Nephron (organoid): ENCODE measurements around the gene PAQR8.

ENCODE experiments used
- H3K27ac Mint-ChIP-seq, 3 experiments: 2 replicates each; pipeline ENCODE4 v1.8.0; 2020; ENCODE audit warnings: mixed read lengths in 3 of 3, mild to moderate bottlenecking in 2 of 3, moderate library complexity in 1 of 3
- H3K27me3 Mint-ChIP-seq: 2 replicates; pipeline ENCODE4 v1.8.0; 2021; ENCODE audit warnings: low read depth, mild to moderate bottlenecking, moderate library complexity, mixed read lengths
- H3K36me3 Mint-ChIP-seq: 2 replicates; pipeline ENCODE4 v1.8.0; 2020; ENCODE audit warnings: low read depth, mixed read lengths
- H3K4me1 Mint-ChIP-seq: 2 replicates; pipeline ENCODE4 v1.8.0; 2020; ENCODE audit warnings: mixed read lengths
- H3K4me3 Mint-ChIP-seq, 3 experiments: 2 replicates each; pipeline ENCODE4 v1.8.0; 2020; ENCODE audit warnings: mild to moderate bottlenecking in 3 of 3, mixed read lengths in 3 of 3, moderate library complexity in 2 of 3
- H3K9me3 Mint-ChIP-seq: 2 replicates; pipeline ENCODE4 v1.8.0; 2020; ENCODE audit warnings: mixed read lengths
- CTCF ChIP-seq, 3 experiments: fragments of 200-600 bp; sonication (generic); IDR thresholded peaks; one replicate each; pipeline ENCODE4 v1.5.0; 2021; ENCODE audit warnings: antibody characterized with exemption in 3 of 3; ENCODE audit not compliant: unreplicated experiment in 3 of 3

Gene PAQR8

GRCh38 chr6:52324189-52324588, 37.8 kb upstream of the PAQR8 start:
- TF ChIP-seq CTCF (IDR thresholded peaks at IDR 0.05; ENCODE audit: unreplicated experiment in 3 of 3), result no peak
- peaks cover 24% of the 10 kb centered on the region for H3K4me1 Mint-ChIP-seq
- no peak overlapping the region for H3K4me3 Mint-ChIP-seq
- no peak overlapping the region for H3K27ac Mint-ChIP-seq
- H3K9me3 Mint-ChIP-seq, result no peaks in the 10 kb centered on the region
- peaks cover 4% of the 10 kb centered on the region for H3K27me3 Mint-ChIP-seq
- H3K36me3 Mint-ChIP-seq, result no peaks in the 10 kb centered on the region

- TF ChIP-seq CTCF (IDR thresholded peaks at IDR 0.05; ENCODE audit: unreplicated experiment in 3 of 3), result no peak
- peak overlapping the region; percentile 2 to 58 (median 51) for H3K27ac Mint-ChIP-seq
- no peaks in the 10 kb centered on the region for H3K36me3 Mint-ChIP-seq
- peaks cover 4% of the 10 kb centered on the region for H3K27me3 Mint-ChIP-seq
- H3K4me1 Mint-ChIP-seq, result peaks cover 22% of the 10 kb centered on the region
- no peaks in the 10 kb centered on the region for H3K9me3 Mint-ChIP-seq
- H3K4me3 Mint-ChIP-seq, result no peak overlapping the region
These were observed 36.1 kb upstream of the PAQR8 start for GRCh38 chr6:52325695-52326471.

GRCh38 chr6:52326540-52327364, 35.2 kb upstream of the PAQR8 start:
- Mint-ChIP-seq H3K4me3 (no peak overlapping the region), H3K27ac (peak overlapping the region; percentile 2 to 58 (median 51)), H3K9me3 (no peaks in the 10 kb centered on the region), H3K27me3 (peaks cover 4% of the 10 kb centered on the region), H3K36me3 (no peaks in the 10 kb centered on the region), H3K4me1 (peaks cover 25% of the 10 kb centered on the region)
- TF ChIP-seq CTCF (IDR thresholded peaks at IDR 0.05; ENCODE audit: unreplicated experiment in 3 of 3), result no peak

GRCh38 chr6:52328303-52328662, 33.7 kb upstream of the PAQR8 start:
- Mint-ChIP-seq H3K27ac (peak overlapping the region in 1 of 3 experiments; percentile 5), H3K4me3 (no peak overlapping the region), H3K36me3 (no peaks in the 10 kb centered on the region), H3K27me3 (peaks cover 4% of the 10 kb centered on the region), H3K9me3 (no peaks in the 10 kb centered on the region), H3K4me1 (peaks cover 25% of the 10 kb centered on the region)
- TF ChIP-seq CTCF (IDR thresholded peaks at IDR 0.05; ENCODE audit: unreplicated experiment in 3 of 3), result no peak

GRCh38 chr6:52328729-52329128, 33.2 kb upstream of the PAQR8 start:
- no peak overlapping the region for H3K4me3 Mint-ChIP-seq
- H3K27ac Mint-ChIP-seq, result peak overlapping the region in 1 of 3 experiments; percentile 5
- H3K27me3 Mint-ChIP-seq, result peaks cover 4% of the 10 kb centered on the region
- no peaks in the 10 kb centered on the region for H3K9me3 Mint-ChIP-seq
- TF ChIP-seq CTCF (IDR thresholded peaks at IDR 0.05; ENCODE audit: unreplicated experiment in 3 of 3), result no peak
- H3K4me1 Mint-ChIP-seq, result peaks cover 28% of the 10 kb centered on the region
- H3K36me3 Mint-ChIP-seq, result no peaks in the 10 kb centered on the region
